BJ (cell line): ENCODE data around the gene ADAMTS13. TPM values are rescaled to one million over a fixed set of nuclear protein-coding genes. Genes with fewer than 3 reads are reported as not detected.
"Not testable (repeated sequence)": the region's sequence is repeated elsewhere in the genome, so short reads cannot be mapped to it uniquely, and the experiment has no call there.

ENCODE experiments used
- CTCF ChIA-PET: fragments of 350-600 bp; formaldehyde crosslinking; extraction: SDS; loops from one replicate; lab custom pipeline; 2021; ENCODE audit warnings: antibody characterized with exemption, inconsistent platforms; lab: Yijun Ruan, JAX
- POLR2A ChIA-PET: fragments of 300-600 bp; sonication (Branson Sonifier 250); formaldehyde crosslinking; extraction: SDS; loops from one replicate; lab custom pipeline; 2021; ENCODE audit warnings: antibody characterized with exemption; lab: Charles Lee
- DNase-seq: peaks from one replicate; pipeline ENCODE4 v3.0.0-alpha.2; 2011; ENCODE audit warnings: low read depth
- H3K27me3 ChIP-seq: 2 replicates; pipeline ENCODE4 v1.6.0; 2011; ENCODE audit warnings: low read length; ENCODE audit not compliant: control insufficient read depth, insufficient read depth
- H3K36me3 ChIP-seq: 2 replicates; pipeline ENCODE4 v1.5.1; 2011; ENCODE audit warnings: low read length; ENCODE audit not compliant: control insufficient read depth, insufficient read depth
- H3K4me3 ChIP-seq: 2 replicates; pipeline ENCODE4 v1.5.1; 2011; ENCODE audit warnings: low read depth, mild to moderate bottlenecking, control low read depth, low read length
- polyA plus RNA-seq: library from polyadenylated mRNA; depleted of rRNA; stranded (reverse); fragments of >200 nt; gene quantifications from 2 replicates; pipeline ENCODE4 v1.2.3, GENCODE V29; 2011
- TF ChIP-seq, protein P1 (sequence below): IDR thresholded peaks from 2 replicates; pipeline ENCODE4 v1.5.1; 2011; ENCODE audit warnings: low read depth, mild to moderate bottlenecking, control low read depth, inconsistent platforms, low read length, moderate library complexity; ENCODE audit not compliant: insufficient read depth

The ADAMTS13 gene
- polyA plus RNA-seq, 1 experiment, result 2.4 TPM

- no peak for DNase-seq
- Histone ChIP-seq H3K4me3 (no peak overlapping the region), H3K27me3 (peaks cover under 1% of the 10 kb centered on the region), H3K36me3 (no peaks in the 10 kb centered on the region)
- ChIA-PET CTCF (no interaction called here), POLR2A (no interaction called here)
- TF ChIP-seq, protein P1, sequence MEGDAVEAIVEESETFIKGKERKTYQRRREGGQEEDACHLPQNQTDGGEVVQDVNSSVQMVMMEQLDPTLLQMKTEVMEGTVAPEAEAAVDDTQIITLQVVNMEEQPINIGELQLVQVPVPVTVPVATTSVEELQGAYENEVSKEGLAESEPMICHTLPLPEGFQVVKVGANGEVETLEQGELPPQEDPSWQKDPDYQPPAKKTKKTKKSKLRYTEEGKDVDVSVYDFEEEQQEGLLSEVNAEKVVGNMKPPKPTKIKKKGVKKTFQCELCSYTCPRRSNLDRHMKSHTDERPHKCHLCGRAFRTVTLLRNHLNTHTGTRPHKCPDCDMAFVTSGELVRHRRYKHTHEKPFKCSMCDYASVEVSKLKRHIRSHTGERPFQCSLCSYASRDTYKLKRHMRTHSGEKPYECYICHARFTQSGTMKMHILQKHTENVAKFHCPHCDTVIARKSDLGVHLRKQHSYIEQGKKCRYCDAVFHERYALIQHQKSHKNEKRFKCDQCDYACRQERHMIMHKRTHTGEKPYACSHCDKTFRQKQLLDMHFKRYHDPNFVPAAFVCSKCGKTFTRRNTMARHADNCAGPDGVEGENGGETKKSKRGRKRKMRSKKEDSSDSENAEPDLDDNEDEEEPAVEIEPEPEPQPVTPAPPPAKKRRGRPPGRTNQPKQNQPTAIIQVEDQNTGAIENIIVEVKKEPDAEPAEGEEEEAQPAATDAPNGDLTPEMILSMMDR, result no peak
Observed at GRCh38 chr9:133389025-133389557, 33.1 kb upstream of the ADAMTS13 start.

GRCh38 chr9:133389562-133389961, 32.6 kb upstream of the ADAMTS13 start:
- CTCF ChIA-PET, result no interaction called here
- H3K27me3 ChIP-seq, result peaks cover 5% of the 10 kb centered on the region

DNA sequence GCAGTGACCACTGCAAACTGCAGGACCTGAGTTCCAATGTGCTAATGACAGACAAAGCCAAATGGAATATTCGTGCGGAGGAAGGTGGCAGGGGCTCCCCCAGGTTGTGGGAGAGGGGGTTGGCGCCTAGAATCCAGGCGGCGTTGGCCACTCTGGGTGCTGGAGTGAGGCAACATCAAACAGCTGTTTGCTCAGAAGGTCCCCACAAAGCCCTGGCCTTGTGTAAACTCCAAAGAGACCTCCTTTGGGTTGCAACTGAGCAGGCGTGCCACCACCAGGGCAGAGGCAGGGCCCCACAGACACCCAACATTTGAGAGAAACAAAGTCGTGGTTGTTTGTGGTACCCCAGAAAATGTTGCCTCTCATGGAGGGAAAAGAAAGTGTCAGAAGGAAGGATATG, 31.5 kb upstream of the ADAMTS13 start:
- no peak for DNase-seq
- POLR2A ChIA-PET, result no interaction called here
- CTCF ChIA-PET, result interaction anchor here (0.6 kb wide), 1 partner anchor 213 kb away, joined by 3 read pairs; no protein-coding TSS in a partner anchor
- TF ChIP-seq, protein P1, result no peak
- H3K4me3 ChIP-seq, result no peak overlapping the region
- peaks cover 5% of the 10 kb centered on the region for H3K27me3 ChIP-seq
- H3K36me3 ChIP-seq, result no peaks in the 10 kb centered on the region

More at GRCh38 chr9:133389562-133389961, 32.6 kb upstream of the ADAMTS13 start:
- no peak overlapping the region for H3K4me3 ChIP-seq
- H3K36me3 ChIP-seq, result no peaks in the 10 kb centered on the region
- POLR2A ChIA-PET, result no interaction called here
- no peak for DNase-seq
- TF ChIP-seq, protein P1, result no peak

GRCh38 chr9:133391449-133391848, 30.7 kb upstream of the ADAMTS13 start:
- H3K27me3 ChIP-seq, DNase-seq, H3K4me3 ChIP-seq, H3K36me3 ChIP-seq, CTCF ChIA-PET, POLR2A ChIA-PET: not testable (repeated sequence)

DNA sequence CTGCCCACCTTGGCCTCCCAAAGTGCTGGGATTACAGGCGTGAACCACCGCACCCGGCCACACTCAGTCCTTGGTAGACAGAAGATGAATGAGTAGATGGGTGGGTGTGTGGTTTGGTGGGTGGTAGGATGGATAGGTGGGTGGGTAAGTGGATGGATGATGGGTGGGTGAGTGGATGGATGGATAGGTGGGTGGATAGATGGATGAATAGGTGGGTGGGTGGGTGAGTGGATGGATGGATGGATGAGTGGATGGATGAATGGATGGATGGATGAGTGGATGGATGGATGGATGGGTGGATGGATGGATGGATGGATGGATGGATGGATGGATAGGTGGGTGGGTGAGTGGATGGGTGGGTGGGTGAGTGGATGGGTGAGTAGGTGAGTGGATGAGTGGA, 29.9 kb upstream of the ADAMTS13 start:
- H3K27me3 ChIP-seq, CTCF ChIA-PET, DNase-seq, H3K36me3 ChIP-seq, POLR2A ChIA-PET, H3K4me3 ChIP-seq: not testable (repeated sequence)

- no peaks in the 10 kb centered on the region for H3K36me3 ChIP-seq
- CTCF ChIA-PET, result no interaction called here
- POLR2A ChIA-PET, result no interaction called here
- no peak for DNase-seq
- TF ChIP-seq, protein P1, result no peak
- H3K4me3 ChIP-seq, result no peak overlapping the region
- peaks cover 13% of the 10 kb centered on the region for H3K27me3 ChIP-seq
Observed at GRCh38 chr9:133393399-133393798, 28.8 kb upstream of the ADAMTS13 start.
